Activated CD8-positive, alpha-beta T cell treated with anti-CD3 and anti-CD28 coated beads for 36 hours (primary cell): ENCODE results near the gene RHOA. TPM values are rescaled to one million over a fixed set of nuclear protein-coding genes. Genes with fewer than 3 reads are reported as not detected.

Experiments
- ATAC-seq: fragments of 200-7000 bp; cut with Tn5 transposase; one replicate; pipeline ENCODE4 v1.10.0; 2021; ENCODE audit warnings: mild to moderate bottlenecking, moderate library complexity
- CTCF ChIA-PET: fragments of 350-600 bp; sonication (Branson Sonifier 250); formaldehyde crosslinking; loops from one replicate; lab custom pipeline; 2021; ENCODE audit warnings: antibody characterized with exemption; lab: Charles Lee
- POLR2A ChIA-PET: fragments of 350-600 bp; sonication (Branson Sonifier 250); formaldehyde crosslinking; loops from one replicate; lab custom pipeline; 2021; ENCODE audit warnings: antibody characterized with exemption; lab: Charles Lee
- DNase-seq: peaks from one replicate; pipeline ENCODE4 v3.0.0-alpha.2; 2020
- H3K27ac Mint-ChIP-seq: one replicate; pipeline ENCODE4 v1.8.0; 2021; ENCODE audit warnings: mild to moderate bottlenecking, mixed read lengths
- H3K27me3 Mint-ChIP-seq: one replicate; pipeline ENCODE4 v1.8.0; 2021; ENCODE audit warnings: mixed read lengths
- H3K36me3 Mint-ChIP-seq: one replicate; pipeline ENCODE4 v1.8.0; 2021; ENCODE audit warnings: low read depth, mixed read lengths
- H3K4me1 Mint-ChIP-seq: one replicate; pipeline ENCODE4 v1.8.0; 2021; ENCODE audit warnings: low read depth, mixed read lengths
- H3K4me3 Mint-ChIP-seq: one replicate; pipeline ENCODE4 v1.8.0; 2021; ENCODE audit warnings: mild to moderate bottlenecking, moderate library complexity, mixed read lengths
- H3K9me3 Mint-ChIP-seq: one replicate; pipeline ENCODE4 v1.8.0; 2021; ENCODE audit warnings: mixed read lengths
- intact Hi-C: fragments of 100-400 bp; cut with micrococcal nuclease; formaldehyde crosslinking; loops from one replicate; pipeline ENCODE4 v1.10.0; 2022
- total RNA-seq, 2 experiments: library from RNA; stranded (reverse); gene quantifications; one replicate each; pipeline ENCODE4 v1.2.3, GENCODE V29; 2021
- TF ChIP-seq, protein P1 (sequence below): fragments of 200-600 bp; IDR thresholded peaks from one replicate; pipeline ENCODE4 v1.8.0; 2022; ENCODE audit warnings: antibody characterized with exemption, mild to moderate bottlenecking

Gene RHOA
- total RNA-seq, result 100 to 1,000 TPM; 432 to 437 TPM

DNA sequence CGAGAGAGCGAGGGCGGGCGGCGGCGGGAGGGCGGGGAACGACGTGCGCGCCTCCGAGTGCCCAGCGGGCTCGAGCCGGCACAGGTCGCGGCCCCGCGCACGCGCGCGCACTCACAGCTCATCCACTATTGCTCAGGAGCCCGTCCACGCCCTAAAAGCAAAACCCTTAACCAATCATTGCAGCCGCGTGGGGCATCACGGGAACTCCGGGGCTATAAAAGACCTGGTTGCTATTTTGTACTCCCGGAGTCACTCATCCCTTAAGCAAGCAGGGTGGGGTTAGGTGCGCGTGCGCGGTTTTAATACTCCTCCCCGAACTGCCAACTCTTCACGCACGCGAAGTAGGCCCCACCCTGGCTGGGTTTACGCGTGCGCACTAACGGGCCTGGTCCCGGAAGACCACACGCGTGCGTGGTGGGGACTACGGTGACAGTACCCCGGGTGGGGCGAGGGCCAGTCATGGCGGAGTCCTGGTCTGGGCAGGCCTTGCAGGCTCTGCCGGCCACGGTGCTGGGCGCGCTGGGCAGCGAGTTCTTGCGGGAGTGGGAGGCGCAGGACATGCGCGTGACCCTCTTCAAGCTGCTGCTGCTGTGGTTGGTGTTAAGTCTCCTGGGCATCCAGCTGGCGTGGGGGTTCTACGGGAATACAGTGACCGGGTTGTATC, at the start of gene RHOA, which contains the start of gene TCTA:
Gene RHOA, minus strand, starts transcription at position 9 of the 664 bp plus-strand sequence. CDS start 36,387 bp downstream, outside the sequence.
Gene TCTA, plus strand, starts transcription at position 456 of the 664 bp plus-strand sequence. Its CDS starts 4 bp downstream, at position 460.
- peak; percentile 99 for DNase-seq
- Mint-ChIP-seq H3K9me3 (no peaks in the 10 kb centered on the region), H3K36me3 (peaks cover 55% of the 10 kb centered on the region), H3K4me3 (peak within 1 kb of the TSS; percentile 89), H3K27me3 (no peaks in the 10 kb centered on the region), H3K4me1 (peaks cover 64% of the 10 kb centered on the region), H3K27ac (peak within 1 kb of the TSS; percentile 94)
- TF ChIP-seq, protein P1, sequence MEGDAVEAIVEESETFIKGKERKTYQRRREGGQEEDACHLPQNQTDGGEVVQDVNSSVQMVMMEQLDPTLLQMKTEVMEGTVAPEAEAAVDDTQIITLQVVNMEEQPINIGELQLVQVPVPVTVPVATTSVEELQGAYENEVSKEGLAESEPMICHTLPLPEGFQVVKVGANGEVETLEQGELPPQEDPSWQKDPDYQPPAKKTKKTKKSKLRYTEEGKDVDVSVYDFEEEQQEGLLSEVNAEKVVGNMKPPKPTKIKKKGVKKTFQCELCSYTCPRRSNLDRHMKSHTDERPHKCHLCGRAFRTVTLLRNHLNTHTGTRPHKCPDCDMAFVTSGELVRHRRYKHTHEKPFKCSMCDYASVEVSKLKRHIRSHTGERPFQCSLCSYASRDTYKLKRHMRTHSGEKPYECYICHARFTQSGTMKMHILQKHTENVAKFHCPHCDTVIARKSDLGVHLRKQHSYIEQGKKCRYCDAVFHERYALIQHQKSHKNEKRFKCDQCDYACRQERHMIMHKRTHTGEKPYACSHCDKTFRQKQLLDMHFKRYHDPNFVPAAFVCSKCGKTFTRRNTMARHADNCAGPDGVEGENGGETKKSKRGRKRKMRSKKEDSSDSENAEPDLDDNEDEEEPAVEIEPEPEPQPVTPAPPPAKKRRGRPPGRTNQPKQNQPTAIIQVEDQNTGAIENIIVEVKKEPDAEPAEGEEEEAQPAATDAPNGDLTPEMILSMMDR, result no peak
- peak; percentile 87 for ATAC-seq
- intact Hi-C loops, result loop anchor here (1.0 kb wide), 1 partner anchor 72 kb away; the partner anchor contains the start of gene USP4
- ChIA-PET POLR2A (interaction anchor here (0.5 to 3.9 kb wide), 19 partner anchors 9 to 320 kb away, joined by 3 to 37 read pairs (median 4); partner anchors contain the start of genes GPX1, NICN1, QRICH1 and USP4), CTCF (interaction anchor here (1.0 to 5.0 kb wide), 3 partner anchors 17 to 72 kb away, joined by 3 to 31 read pairs (median 14); partner anchors contain the start of genes NICN1 and USP4)

DNA sequence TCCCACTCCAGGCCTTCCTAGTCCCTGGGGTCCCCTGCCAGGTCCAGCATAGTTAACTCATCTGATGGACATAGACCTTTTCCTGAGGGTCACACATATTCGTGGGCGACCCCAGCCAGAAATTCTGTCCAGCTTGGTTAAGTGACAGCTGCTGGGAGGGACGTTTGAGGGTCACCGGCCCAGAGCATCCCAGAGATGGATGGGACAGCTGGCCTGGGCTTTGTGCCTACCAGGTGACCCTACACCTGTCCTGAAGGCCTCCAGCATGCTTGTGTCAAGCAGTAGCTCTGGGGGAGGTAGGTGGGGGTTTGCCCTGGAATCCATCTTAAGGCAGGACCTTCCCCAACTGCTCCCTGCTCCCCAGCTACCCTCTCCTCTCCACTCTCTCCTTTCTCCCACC, 49.2 kb upstream of the RHOA start:
- H3K9me3 Mint-ChIP-seq, result no peaks in the 10 kb centered on the region
- intact Hi-C loops, result no loop called here
- TF ChIP-seq, protein P1, result no peak
- no peaks in the 10 kb centered on the region for H3K4me1 Mint-ChIP-seq
- H3K36me3 Mint-ChIP-seq, result no peaks in the 10 kb centered on the region
- ATAC-seq (no peak), DNase-seq (no peak)
- no peak overlapping the region for H3K27ac Mint-ChIP-seq
- H3K4me3 Mint-ChIP-seq, result no peak overlapping the region
- ChIA-PET POLR2A (interaction anchor here (1.1 kb wide), 1 partner anchor 44 kb away, joined by 3 read pairs; no protein-coding TSS in a partner anchor), CTCF (interaction anchor here (2.2 kb wide), 1 partner anchor 12 kb away, joined by 10 read pairs; no protein-coding TSS in a partner anchor)
- no peaks in the 10 kb centered on the region for H3K27me3 Mint-ChIP-seq

DNA sequence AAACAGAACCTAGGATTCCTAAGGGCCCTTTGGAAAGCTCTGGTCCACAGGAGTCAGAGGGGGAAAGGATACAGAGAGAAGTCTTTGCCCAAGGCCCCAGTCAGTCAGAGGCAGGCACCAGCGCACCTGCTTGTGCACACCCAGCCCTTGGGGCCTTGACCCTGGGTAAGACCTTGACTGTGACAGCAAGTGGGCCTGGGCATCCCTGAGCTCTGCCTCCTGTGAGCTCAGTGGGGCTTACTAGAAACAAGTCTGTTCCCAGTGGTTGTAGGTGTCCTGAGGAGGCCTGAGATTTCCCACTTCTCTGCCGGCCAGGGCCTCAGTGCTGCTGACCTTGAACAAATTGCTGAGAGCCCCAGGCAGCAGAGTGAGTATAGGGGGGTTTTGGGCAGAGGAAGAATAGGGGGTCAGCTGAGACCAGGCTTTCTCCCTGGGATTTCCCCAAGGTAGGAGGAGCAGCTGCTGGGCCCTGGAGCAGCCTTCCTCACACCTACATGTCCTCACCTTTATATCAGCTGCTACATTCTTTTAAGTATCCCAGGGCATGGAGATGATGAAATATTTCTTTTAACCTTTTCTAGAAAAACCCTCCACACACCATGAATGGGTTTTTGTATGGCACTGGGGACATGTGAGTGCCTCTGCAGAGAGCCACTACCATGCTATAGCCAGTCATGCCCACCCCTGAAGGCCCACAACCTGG, 48.6 kb upstream of the RHOA start:
- no peaks in the 10 kb centered on the region for H3K36me3 Mint-ChIP-seq
- no peak overlapping the region for H3K4me3 Mint-ChIP-seq
- ATAC-seq (no peak), DNase-seq (no peak)
- ChIA-PET POLR2A (interaction anchor here (0.6 to 1.1 kb wide), 2 partner anchors 44 to 274 kb away, joined by 3 read pairs; no protein-coding TSS in a partner anchor), CTCF (interaction anchor here (0.8 to 2.2 kb wide), 3 partner anchors 11 to 163 kb away, joined by 3 to 10 read pairs (median 3); no protein-coding TSS in a partner anchor)
- H3K27me3 Mint-ChIP-seq, result no peaks in the 10 kb centered on the region
- TF ChIP-seq, protein P1, result no peak
- no peaks in the 10 kb centered on the region for H3K4me1 Mint-ChIP-seq
- intact Hi-C loops, result no loop called here
- H3K27ac Mint-ChIP-seq, result no peak overlapping the region
- H3K9me3 Mint-ChIP-seq, result no peaks in the 10 kb centered on the region

DNA sequence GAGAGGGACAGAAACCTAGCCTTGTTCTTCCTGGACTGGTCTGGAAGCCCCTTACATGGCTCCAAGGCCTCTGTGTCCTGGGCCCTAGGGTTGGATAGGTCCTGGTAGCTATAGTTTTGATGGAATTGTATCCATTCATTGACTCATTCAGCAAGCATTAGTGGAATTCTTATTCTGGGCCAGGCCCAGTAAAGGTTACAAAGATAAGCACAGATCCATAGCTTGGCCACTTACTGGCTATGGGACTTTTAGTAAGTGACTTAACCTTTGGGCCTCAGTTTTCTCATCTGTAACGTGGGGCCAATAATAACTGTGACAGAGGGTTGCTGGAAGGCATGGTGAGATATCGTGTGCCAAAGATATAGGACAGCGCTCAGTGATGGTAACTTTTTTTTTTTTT, 44.7 kb upstream of the RHOA start:
- no peaks in the 10 kb centered on the region for H3K4me1 Mint-ChIP-seq
- ATAC-seq (no peak), DNase-seq (no peak)
- intact Hi-C loops, result no loop called here
- H3K27me3 Mint-ChIP-seq, result no peaks in the 10 kb centered on the region
- POLR2A ChIA-PET, result no interaction called here
- TF ChIP-seq, protein P1, result no peak
- no peaks in the 10 kb centered on the region for H3K36me3 Mint-ChIP-seq
- no peak overlapping the region for H3K4me3 Mint-ChIP-seq
- no peak overlapping the region for H3K27ac Mint-ChIP-seq
- H3K9me3 Mint-ChIP-seq, result no peaks in the 10 kb centered on the region
- CTCF ChIA-PET, result interaction anchor here (1.2 kb wide), 1 partner anchor 41 kb away, joined by 4 read pairs; no protein-coding TSS in a partner anchor
